Hepatocyte (in vitro differentiated cells): ENCODE results near the gene NSMF.

Experiments used
- CTCF ChIP-seq: fragments of 200-600 bp; sonication (generic); IDR thresholded peaks from 2 replicates; pipeline ENCODE4 v1.5.1; 2016; ENCODE audit warnings: antibody characterized with exemption, mild to moderate bottlenecking; ENCODE audit not compliant: poor library complexity
- EZH2 ChIP-seq: fragments of 200-600 bp; sonication (generic); IDR thresholded peaks from 2 replicates; pipeline ENCODE4 v1.6.1; 2016; ENCODE audit warnings: antibody characterized with exemption, mild to moderate bottlenecking, borderline replicate concordance

DNA sequence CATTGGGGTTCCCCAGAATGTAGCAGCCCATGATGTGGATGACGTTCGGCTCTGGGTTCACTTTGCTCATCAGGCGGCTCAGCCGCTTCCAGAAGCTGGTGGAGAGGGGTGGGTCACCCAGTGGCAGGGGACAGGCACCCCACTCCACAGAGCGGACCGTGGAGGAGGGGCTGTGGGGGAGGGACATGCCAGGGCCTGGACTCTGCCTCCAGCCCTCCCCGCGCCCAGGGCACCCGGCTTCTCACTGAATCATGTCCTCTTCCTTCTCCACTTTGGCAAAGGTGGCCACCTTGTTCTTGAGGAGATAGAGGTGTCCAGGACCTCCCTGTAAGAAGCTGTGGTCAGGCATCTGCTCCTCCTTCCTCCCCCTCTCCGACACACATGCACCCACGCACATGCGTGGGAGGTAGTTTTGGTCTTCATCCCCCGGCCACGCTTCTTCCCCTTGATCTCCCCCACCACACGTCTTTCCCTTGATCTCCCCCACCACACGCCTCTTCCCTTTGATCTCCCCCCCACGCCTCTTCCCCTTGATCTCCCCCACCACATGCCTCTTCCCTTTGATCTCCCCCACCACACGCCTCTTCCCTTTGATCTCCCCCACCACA is 9.1 kb downstream of the NSMF start:
- TF ChIP-seq CTCF (no peak), EZH2 (no peak)
